HL-60 (cell line): ENCODE measurements around the gene CC2D1B.

Experiments
- DNase-seq, 2 experiments: peaks; one replicate each; pipeline ENCODE4 v3.0.0-alpha.2; 2010 to 2020; ENCODE audit warnings: low read depth in 1 of 2, low spot score in 1 of 2
- H3K27ac ChIP-seq: fragments of 250-450 bp; sonication (Bioruptor Pico); replicated peaks from 2 replicates; pipeline ENCODE4 v1.5.1; 2020; ENCODE audit warnings: mild to moderate bottlenecking, moderate library complexity
- H3K27me3 ChIP-seq: fragments of 250-450 bp; sonication (Bioruptor Pico); 2 replicates; pipeline ENCODE4 v1.5.1; 2021; ENCODE audit warnings: mild to moderate bottlenecking, moderate library complexity; ENCODE audit not compliant: insufficient read depth, poor library complexity, severe bottlenecking
- H3K4me3 ChIP-seq: replicated peaks from 2 replicates; pipeline ENCODE4 v1.5.1; 2011; ENCODE audit warnings: mild to moderate bottlenecking, control low read depth, low read length; ENCODE audit not compliant: insufficient read depth
- CTCF ChIP-seq: IDR thresholded peaks from one replicate; pipeline ENCODE4 v1.5.1; 2011; ENCODE audit warnings: low read length, control low read depth, inconsistent platforms; ENCODE audit not compliant: insufficient read depth
- GABPA ChIP-seq: IDR thresholded peaks from 2 replicates; pipeline ENCODE4 v1.6.1; 2012; ENCODE audit warnings: low read depth
- POLR2AphosphoS5 ChIP-seq: IDR thresholded peaks from 2 replicates; pipeline ENCODE4 v1.6.1; 2012; ENCODE audit warnings: low read depth
- REST ChIP-seq: IDR thresholded peaks from 2 replicates; pipeline ENCODE4 v1.6.1; 2012; ENCODE audit warnings: low read depth; ENCODE audit not compliant: insufficient replicate concordance
- SPI1 ChIP-seq: IDR thresholded peaks from 2 replicates; pipeline ENCODE4 v1.6.1; 2012; ENCODE audit warnings: low read depth, mild to moderate bottlenecking, borderline replicate concordance

Gene CC2D1B

GRCh38 chr1:52355847-52356505, 10.0 kb downstream of the CC2D1B start:
- H3K27ac ChIP-seq, result no peak overlapping the region
- no peak for TF ChIP-seq GABPA
- no peak for TF ChIP-seq SPI1
- no peak for TF ChIP-seq CTCF
- TF ChIP-seq POLR2AphosphoS5, result no peak
- TF ChIP-seq REST, result no peak

GRCh38 chr1:52355436-52355835, 10.6 kb downstream of the CC2D1B start:
- DNase-seq, result no peak
- Histone ChIP-seq H3K27me3 (no peaks in the 10 kb centered on the region), H3K4me3 (no peak overlapping the region), H3K27ac (no peak overlapping the region)
- TF ChIP-seq GABPA (no peak), CTCF (no peak), POLR2AphosphoS5 (no peak), REST (no peak), SPI1 (no peak)

More at GRCh38 chr1:52355847-52356505, 10.0 kb downstream of the CC2D1B start:
- Histone ChIP-seq H3K4me3 (no peak overlapping the region), H3K27me3 (no peaks in the 10 kb centered on the region)
- no peak for DNase-seq

GRCh38 chr1:52352690-52353089, 13.3 kb downstream of the CC2D1B start:
- Histone ChIP-seq H3K27ac (no peak overlapping the region), H3K4me3 (no peak overlapping the region), H3K27me3 (no peaks in the 10 kb centered on the region)
- DNase-seq, result no peak
- TF ChIP-seq REST (no peak), POLR2AphosphoS5 (no peak), SPI1 (no peak), GABPA (no peak), CTCF (no peak)
